Measurements from ENCODE around the gene FOXS1.

- TF ChIP-seq CTCF (IDR thresholded peaks at IDR 0.05; ENCODE audit: insufficient read depth, low read depth, low read length) = no peak
- peak; percentile 64 for TF ChIP-seq EZH2 (IDR thresholded peaks at IDR 0.05; ENCODE audit: insufficient read depth, low read length)
Measured at GRCh38 chr20:31870726-31871617, 25.6 kb upstream of the FOXS1 start.
